GM19397 (cell line): ENCODE results near the gene CRIP3.

ENCODE experiments used
- ATAC-seq: cut with Tn5 transposase; IDR thresholded peaks from one replicate; pipeline ENCODE4 v1.9.1; 2021; ENCODE audit warnings: mild to moderate bottlenecking, moderate library complexity; ENCODE audit not compliant: unreplicated experiment

The CRIP3 gene

GRCh38 chr6:43274916-43275597, 33.6 kb downstream of the CRIP3 start:
- no peak for ATAC-seq

GRCh38 chr6:43274127-43274915, 34.3 kb downstream of the CRIP3 start:
- ATAC-seq: no peak

GRCh38 chr6:43273707-43274106, 34.9 kb downstream of the CRIP3 start:
- ATAC-seq: no peak

GRCh38 chr6:43271944-43272343, 36.7 kb downstream of the CRIP3 start:
- ATAC-seq: no peak

GRCh38 chr6:43271103-43271815, 37.4 kb downstream of the CRIP3 start:
- ATAC-seq: no peak

GRCh38 chr6:43269273-43270007, 39.2 kb downstream of the CRIP3 start:
- no peak for ATAC-seq

GRCh38 chr6:43268782-43269272, 39.8 kb downstream of the CRIP3 start:
- ATAC-seq: no peak

- ATAC-seq: no peak
Observed at GRCh38 chr6:43268355-43268700, 40.3 kb downstream of the CRIP3 start.

GRCh38 chr6:43267619-43268354, 40.8 kb downstream of the CRIP3 start:
- ATAC-seq: no peak

- ATAC-seq: no peak
Observed at GRCh38 chr6:43265564-43265963, 43.1 kb downstream of the CRIP3 start.

- no peak for ATAC-seq
Observed at GRCh38 chr6:43264599-43265145, 44.0 kb downstream of the CRIP3 start.

GRCh38 chr6:43263314-43264178, 45.1 kb downstream of the CRIP3 start:
- ATAC-seq: peak; percentile 57

GRCh38 chr6:43262780-43263313, 45.8 kb downstream of the CRIP3 start:
- no peak for ATAC-seq

GRCh38 chr6:43262000-43262779, 46.4 kb downstream of the CRIP3 start:
- ATAC-seq: no peak

- ATAC-seq: no peak
Observed at GRCh38 chr6:43261198-43261597, 47.4 kb downstream of the CRIP3 start.

- ATAC-seq: no peak
Observed at GRCh38 chr6:43260791-43261190, 47.8 kb downstream of the CRIP3 start.

- ATAC-seq: no peak
Observed at GRCh38 chr6:43258807-43259686, 49.6 kb downstream of the CRIP3 start.
